ENCODE measurements around the gene ARHGDIG. TPM values are rescaled to one million over a fixed set of nuclear protein-coding genes. Genes with fewer than 3 reads are reported as not detected.

ARHGDIG gene
- total RNA-seq, 1 donor from 2014 or later: 5.0 TPM

GRCh38 chr16:263944-264343 lies 16.4 kb upstream of the ARHGDIG start:
- Mint-ChIP-seq H3K27ac (ENCODE audit: unreplicated experiment) (no peak overlapping the region), H3K9me3 (ENCODE audit: unreplicated experiment) (no peaks in the 10 kb centered on the region), H3K4me1 (ENCODE audit: low read depth, unreplicated experiment) (no peaks in the 10 kb centered on the region), H3K4me3 (ENCODE audit: unreplicated experiment) (no peak overlapping the region), H3K27me3 (ENCODE audit: low read depth, unreplicated experiment) (peaks cover 6% of the 10 kb centered on the region), H3K36me3 (ENCODE audit: low read depth, unreplicated experiment) (peaks cover 30% of the 10 kb centered on the region)
- no peak for FAIRE-seq
- H3K36me3 ChIP-seq (ENCODE audit: insufficient read depth, low read length): no peaks in the 10 kb centered on the region
- DNase-seq (ENCODE audit: low read depth): no peak
- H3K79me2 ChIP-seq (ENCODE audit: insufficient read depth, low read length): no peaks in the 10 kb centered on the region
- no peaks in the 10 kb centered on the region for H3K27me3 ChIP-seq (ENCODE audit: insufficient read depth, low read length)
- TF ChIP-seq EZH2 (IDR thresholded peaks at IDR 0.05; ENCODE audit: insufficient read depth, low read length): no peak
- no peak for TF ChIP-seq CTCF (IDR thresholded peaks at IDR 0.05; ENCODE audit: insufficient read depth, low read depth, low read length)
- H3K9ac ChIP-seq (ENCODE audit: low read length): no peak overlapping the region
- H2AFZ ChIP-seq (ENCODE audit: low read depth, low read length): no peak overlapping the region
- no peak overlapping the region for H3K27ac ChIP-seq (ENCODE audit: low read depth, low read length)
- no peaks in the 10 kb centered on the region for H3K9me3 ChIP-seq (ENCODE audit: insufficient read depth, low read depth, low read length)
- H3K4me3 ChIP-seq (ENCODE audit: insufficient read depth, low read depth, low read length): no peak overlapping the region
- no peaks in the 10 kb centered on the region for H3K4me1 ChIP-seq (ENCODE audit: insufficient read depth, low read length)
- no peak overlapping the region for H3K4me2 ChIP-seq (ENCODE audit: low read length)
- no peaks in the 10 kb centered on the region for H4K20me1 ChIP-seq (ENCODE audit: insufficient read depth, low read length)

- Histone ChIP-seq H3K9ac (ENCODE audit: low read length) (no peak overlapping the region), H3K9me3 (ENCODE audit: insufficient read depth, low read depth, low read length) (no peaks in the 10 kb centered on the region), H3K79me2 (ENCODE audit: insufficient read depth, low read length) (no peaks in the 10 kb centered on the region), H3K4me1 (ENCODE audit: insufficient read depth, low read length) (no peaks in the 10 kb centered on the region), H3K4me2 (ENCODE audit: low read length) (no peak overlapping the region), H3K36me3 (ENCODE audit: insufficient read depth, low read length) (no peaks in the 10 kb centered on the region), H3K27ac (ENCODE audit: low read depth, low read length) (no peak overlapping the region), H3K27me3 (ENCODE audit: insufficient read depth, low read length) (no peaks in the 10 kb centered on the region), H3K4me3 (ENCODE audit: insufficient read depth, low read depth, low read length) (no peak overlapping the region), H4K20me1 (ENCODE audit: insufficient read depth, low read length) (no peaks in the 10 kb centered on the region), H2AFZ (ENCODE audit: low read depth, low read length) (no peak overlapping the region)
- Mint-ChIP-seq H3K27ac (ENCODE audit: unreplicated experiment) (no peak overlapping the region), H3K36me3 (ENCODE audit: low read depth, unreplicated experiment) (peaks cover 25% of the 10 kb centered on the region), H3K9me3 (ENCODE audit: unreplicated experiment) (no peaks in the 10 kb centered on the region), H3K4me1 (ENCODE audit: low read depth, unreplicated experiment) (no peaks in the 10 kb centered on the region), H3K4me3 (ENCODE audit: unreplicated experiment) (no peak overlapping the region), H3K27me3 (ENCODE audit: low read depth, unreplicated experiment) (peaks cover 6% of the 10 kb centered on the region)
- DNase-seq (ENCODE audit: low read depth) (no peak), FAIRE-seq (no peak)
- no peak for TF ChIP-seq EZH2 (IDR thresholded peaks at IDR 0.05; ENCODE audit: insufficient read depth, low read length)
- no peak for TF ChIP-seq CTCF (IDR thresholded peaks at IDR 0.05; ENCODE audit: insufficient read depth, low read depth, low read length)
These were observed 15.9 kb upstream of the ARHGDIG start for GRCh38 chr16:264440-264951.

GRCh38 chr16:265002-265529 lies 15.3 kb upstream of the ARHGDIG start:
- Histone ChIP-seq H3K27me3 (ENCODE audit: insufficient read depth, low read length) (no peaks in the 10 kb centered on the region), H3K4me2 (ENCODE audit: low read length) (no peak overlapping the region), H4K20me1 (ENCODE audit: insufficient read depth, low read length) (no peaks in the 10 kb centered on the region), H3K36me3 (ENCODE audit: insufficient read depth, low read length) (no peaks in the 10 kb centered on the region), H3K9ac (ENCODE audit: low read length) (no peak overlapping the region), H3K27ac (ENCODE audit: low read depth, low read length) (no peak overlapping the region), H2AFZ (ENCODE audit: low read depth, low read length) (no peak overlapping the region), H3K9me3 (ENCODE audit: insufficient read depth, low read depth, low read length) (no peaks in the 10 kb centered on the region), H3K4me1 (ENCODE audit: insufficient read depth, low read length) (no peaks in the 10 kb centered on the region), H3K4me3 (ENCODE audit: insufficient read depth, low read depth, low read length) (no peak overlapping the region), H3K79me2 (ENCODE audit: insufficient read depth, low read length) (no peaks in the 10 kb centered on the region)
- peaks cover 20% of the 10 kb centered on the region for H3K36me3 Mint-ChIP-seq (ENCODE audit: low read depth, unreplicated experiment)
- FAIRE-seq (no peak), DNase-seq (ENCODE audit: low read depth) (no peak)
- peaks cover 6% of the 10 kb centered on the region for H3K27me3 Mint-ChIP-seq (ENCODE audit: low read depth, unreplicated experiment)
- no peak overlapping the region for H3K4me3 Mint-ChIP-seq (ENCODE audit: unreplicated experiment)
- H3K27ac Mint-ChIP-seq (ENCODE audit: unreplicated experiment): no peak overlapping the region
- TF ChIP-seq CTCF (IDR thresholded peaks at IDR 0.05; ENCODE audit: insufficient read depth, low read depth, low read length): no peak
- no peak for TF ChIP-seq EZH2 (IDR thresholded peaks at IDR 0.05; ENCODE audit: insufficient read depth, low read length)
- H3K4me1 Mint-ChIP-seq (ENCODE audit: low read depth, unreplicated experiment): no peaks in the 10 kb centered on the region
- no peaks in the 10 kb centered on the region for H3K9me3 Mint-ChIP-seq (ENCODE audit: unreplicated experiment)
